Ureter (tissue), 1 donor: ENCODE measurements around the gene NOL6. TPM values are rescaled to one million over a fixed set of nuclear protein-coding genes. Genes with fewer than 3 reads are reported as not detected.
"Not testable (repeated sequence)": the region's sequence is repeated elsewhere in the genome, so short reads cannot be mapped to it uniquely, and the experiment has no call there.

Experiments
- DNase-seq: peaks from one replicate; pipeline ENCODE4 v3.0.0-alpha.2; 2020; ENCODE audit warnings: low spot score
- total RNA-seq: library from RNA; stranded (reverse); gene quantifications from one replicate; pipeline ENCODE4 v1.2.4, GENCODE V29; 2023
- donor health status: DM: yes; HTN: yes; CAD: no.

NOL6 gene
- total RNA-seq, 1 donor from 2014 or later, result 83.5 TPM

GRCh38 chr9:33471361-33471760 lies 2.4 kb downstream of the NOL6 start:
- DNase-seq, result no peak

GRCh38 chr9:33469891-33470290 lies 3.8 kb downstream of the NOL6 start:
- DNase-seq, result no peak

DNA sequence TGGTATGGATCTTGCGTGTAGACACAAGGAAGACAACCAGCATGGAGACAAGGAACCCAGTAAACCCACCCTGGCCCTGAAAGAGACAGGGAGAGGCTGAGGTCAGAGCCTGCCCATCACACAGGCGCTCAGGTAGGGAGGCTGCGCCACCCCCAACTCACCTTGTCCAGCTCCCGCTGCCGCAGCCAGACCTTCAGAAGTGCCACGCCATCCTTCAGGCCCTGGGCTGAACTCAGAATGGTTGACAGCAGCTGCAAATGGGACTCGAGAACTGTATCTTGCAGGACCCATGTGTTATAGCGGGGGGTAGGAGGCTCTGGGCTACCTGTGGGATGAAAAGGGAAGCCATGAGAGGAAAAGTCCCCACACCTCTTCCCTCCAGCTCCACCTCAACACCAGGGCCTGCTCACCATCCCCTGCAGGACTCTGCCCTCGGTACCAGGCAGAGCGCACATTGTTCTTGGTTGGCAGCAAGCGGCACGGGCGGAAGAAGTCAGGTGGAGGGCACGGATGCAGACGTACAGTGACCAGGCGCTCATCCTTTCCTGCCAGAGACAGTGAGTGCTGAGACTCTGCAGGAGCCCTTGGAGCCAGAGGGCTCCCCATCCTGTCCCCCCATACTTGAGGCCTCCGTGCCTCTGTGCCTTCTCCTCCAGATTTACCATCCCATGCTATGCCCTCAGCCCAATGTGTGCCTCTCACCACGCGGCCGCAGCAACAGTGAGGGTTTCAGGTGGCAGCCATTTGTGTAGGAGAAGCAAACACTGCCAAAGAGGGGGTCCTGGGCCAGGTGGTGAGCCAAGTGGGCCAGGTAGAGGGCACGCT lies 4.7 kb downstream of the NOL6 start:
- DNase-seq, result no peak

- no peak for DNase-seq
Observed at GRCh38 chr9:33468215-33468730, 5.5 kb downstream of the NOL6 start.

DNA sequence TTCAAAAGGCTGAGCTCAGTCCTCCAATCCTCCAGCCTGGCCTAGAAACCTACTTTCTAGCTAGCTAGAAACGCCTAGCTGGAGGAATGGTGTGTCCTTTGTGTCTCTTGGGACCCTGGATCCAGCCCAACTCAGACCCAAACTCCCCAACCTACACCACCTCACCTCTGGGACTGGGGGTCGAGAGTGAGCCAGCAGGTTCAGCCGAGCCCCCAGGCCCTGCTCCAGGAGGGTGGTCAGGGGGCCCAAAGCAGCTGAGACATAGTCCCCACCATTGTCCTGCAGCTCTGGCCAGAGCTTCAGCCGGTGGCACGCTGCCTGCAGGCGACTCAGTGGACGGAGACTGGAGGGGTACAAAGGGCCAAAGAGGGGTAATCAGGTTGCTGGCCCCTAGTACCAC lies 6.2 kb downstream of the NOL6 start:
- no peak for DNase-seq

- DNase-seq, result peak; percentile 67
Observed at GRCh38 chr9:33466565-33467495, 6.9 kb downstream of the NOL6 start.

- no peak for DNase-seq
Observed at GRCh38 chr9:33465596-33466564, 7.8 kb downstream of the NOL6 start.

- no peak for DNase-seq
Observed at GRCh38 chr9:33465096-33465495, 8.6 kb downstream of the NOL6 start.

GRCh38 chr9:33464045-33464636 lies 9.6 kb downstream of the NOL6 start:
- no peak for DNase-seq

GRCh38 chr9:33463151-33463550 lies 10.6 kb downstream of the NOL6 start:
- DNase-seq, result no peak

DNA sequence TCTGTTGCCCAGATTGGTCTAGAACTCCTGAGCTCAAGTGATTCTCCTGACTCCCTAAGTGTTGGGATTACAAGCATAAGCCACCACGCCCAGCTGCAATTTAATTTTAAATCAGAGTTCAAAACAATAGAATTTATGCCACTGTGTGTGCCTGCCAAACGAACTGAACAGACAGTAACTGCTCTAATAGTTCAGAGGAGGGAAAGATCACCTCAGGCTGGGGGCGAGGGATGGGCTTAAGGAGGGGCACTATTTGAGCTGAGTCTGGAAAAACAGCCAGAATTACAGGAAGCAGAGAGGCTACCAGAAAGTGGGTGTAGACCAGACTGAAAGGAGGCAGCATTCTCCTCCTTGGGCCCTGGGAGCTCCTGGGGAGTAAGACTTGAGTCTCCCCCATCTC lies 12.2 kb downstream of the NOL6 start:
- DNase-seq, result no peak

- DNase-seq, result no peak
Observed at GRCh38 chr9:33460854-33461253, 12.9 kb downstream of the NOL6 start.

GRCh38 chr9:33459115-33459514 lies 14.6 kb downstream of the NOL6 start:
- DNase-seq, result no peak

DNA sequence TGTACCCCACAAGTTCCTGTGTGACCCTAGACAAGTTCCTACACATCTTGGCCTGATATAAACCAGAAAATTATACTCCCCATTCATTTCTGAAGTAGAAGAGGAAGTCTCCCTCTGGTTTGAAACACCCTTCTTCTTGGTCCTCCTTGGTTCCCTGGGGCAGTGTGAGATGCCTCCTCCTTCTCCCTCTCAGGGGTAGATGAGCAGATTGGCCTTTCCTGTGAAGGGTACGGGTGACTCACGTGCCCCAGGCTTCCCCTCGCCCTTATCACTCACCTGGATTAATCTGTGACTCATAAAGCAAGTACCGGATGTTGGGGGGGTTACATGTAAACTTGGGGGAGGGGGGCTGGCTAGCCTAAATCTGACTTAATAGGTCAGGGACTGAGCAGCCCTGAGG lies 15.3 kb downstream of the NOL6 start:
- peak; percentile 72 for DNase-seq

- no peak for DNase-seq
Observed at GRCh38 chr9:33455945-33456344, 17.8 kb downstream of the NOL6 start.

- DNase-seq, result not testable (repeated sequence)
Observed at GRCh38 chr9:33455456-33455855, 18.3 kb downstream of the NOL6 start.

- not testable (repeated sequence) for DNase-seq
Observed at GRCh38 chr9:33454661-33455026, 19.1 kb downstream of the NOL6 start.

DNA sequence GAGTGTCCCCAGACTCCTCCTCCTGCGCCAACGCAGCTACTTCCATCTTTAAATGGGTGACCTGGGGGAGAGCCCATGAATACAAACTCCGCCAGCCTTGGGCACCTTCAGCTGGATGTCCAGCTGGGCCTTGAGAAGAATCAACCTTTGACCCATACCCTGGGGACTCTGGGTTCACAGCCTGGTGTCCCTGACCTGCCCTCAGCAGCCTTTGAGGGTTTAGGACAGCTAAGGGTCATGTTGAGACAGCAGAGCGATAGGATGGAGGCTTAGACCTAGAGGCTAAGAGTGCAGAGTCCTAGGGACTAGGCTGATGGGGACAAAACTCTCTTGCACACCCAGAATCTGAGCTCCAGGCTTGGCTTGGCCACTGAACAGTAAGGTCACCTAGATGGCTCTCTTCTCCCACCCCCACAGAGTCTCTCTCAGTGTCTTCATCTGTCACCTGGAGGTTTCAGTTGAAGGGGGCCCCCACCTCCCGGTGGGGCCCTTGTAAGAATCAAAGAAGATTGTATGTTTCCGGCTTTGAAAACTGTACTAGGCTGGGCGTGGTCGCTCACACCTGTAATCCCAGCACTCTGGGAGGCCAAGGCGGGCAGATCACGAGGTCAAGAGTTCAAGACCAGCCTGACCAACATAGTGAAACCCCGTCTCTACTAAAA lies 19.6 kb downstream of the NOL6 start:
- no peak for DNase-seq

- DNase-seq, result no peak
Observed at GRCh38 chr9:33453286-33453860, 20.4 kb downstream of the NOL6 start.

DNA sequence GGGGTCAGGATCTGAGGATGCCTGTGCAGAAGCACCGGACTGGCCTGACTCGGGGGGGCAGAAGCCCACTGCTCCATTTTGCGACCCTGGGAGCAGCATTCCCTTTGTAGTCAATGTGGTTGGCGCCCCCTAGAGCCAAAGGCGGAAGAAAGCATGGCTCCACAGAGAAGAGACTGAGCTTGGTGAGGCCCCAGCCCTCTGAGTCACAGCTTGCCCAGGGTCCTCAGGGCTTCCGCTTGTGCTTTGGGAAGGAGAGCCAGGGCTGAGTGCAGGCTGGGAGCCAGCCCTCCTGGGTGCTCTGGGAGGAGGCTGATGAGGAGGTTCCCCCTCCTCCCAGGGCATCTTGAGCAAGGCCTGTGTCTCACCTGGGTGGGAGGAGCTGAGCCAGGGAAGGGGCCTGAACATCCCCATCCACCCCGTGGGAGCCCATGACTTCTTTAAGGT lies 20.9 kb downstream of the NOL6 start:
- peak; percentile 82 for DNase-seq
